Measurements from ENCODE around the gene RHBDF1.

The RHBDF1 gene

GRCh38 chr16:72561-73548 is at the start of gene RHBDF1:
Gene RHBDF1 (minus strand): TSS chr16:72631. CDS start chr16:65015, 7,616 bp downstream.
- peak; percentile 44 for DNase-seq

GRCh38 chr16:120756-121155 is 48.3 kb upstream of the RHBDF1 start:
- DNase-seq: no peak

GRCh38 chr16:119835-120491 is 47.5 kb upstream of the RHBDF1 start:
- DNase-seq: peak; percentile 41

GRCh38 chr16:119295-119694 is 46.9 kb upstream of the RHBDF1 start:
- DNase-seq: no peak

- DNase-seq: no peak
These were observed 46.4 kb upstream of the RHBDF1 start for GRCh38 chr16:118857-119256.

- DNase-seq: peak; percentile 65
These were observed 45.2 kb upstream of the RHBDF1 start for GRCh38 chr16:117379-118365.

GRCh38 chr16:116015-116414 is 43.6 kb upstream of the RHBDF1 start:
- no peak for DNase-seq

- DNase-seq: no peak
These were observed 41.9 kb upstream of the RHBDF1 start for GRCh38 chr16:114327-114726.

GRCh38 chr16:112153-112840 is 39.9 kb upstream of the RHBDF1 start:
- DNase-seq: no peak

GRCh38 chr16:106623-107324 is 34.3 kb upstream of the RHBDF1 start:
- peak; percentile 90 for DNase-seq

GRCh38 chr16:105521-105920 is 33.1 kb upstream of the RHBDF1 start:
- DNase-seq: no peak

GRCh38 chr16:104928-105327 is 32.5 kb upstream of the RHBDF1 start:
- DNase-seq: peak; percentile 48

GRCh38 chr16:104355-104754 is 31.9 kb upstream of the RHBDF1 start:
- DNase-seq: no peak

GRCh38 chr16:102060-102855 is 29.8 kb upstream of the RHBDF1 start:
- no peak for DNase-seq

- no peak for DNase-seq
These were observed 29.2 kb upstream of the RHBDF1 start for GRCh38 chr16:101586-101985.

GRCh38 chr16:100989-101388 is 28.6 kb upstream of the RHBDF1 start:
- no peak for DNase-seq

GRCh38 chr16:97822-98221 is 25.4 kb upstream of the RHBDF1 start:
- DNase-seq: no peak

- DNase-seq: peak; percentile 96
These were observed 24.5 kb upstream of the RHBDF1 start for GRCh38 chr16:96935-97381.

GRCh38 chr16:94918-95265 is 22.5 kb upstream of the RHBDF1 start:
- no peak for DNase-seq

Data from OCI-M1 (cell line).